Stimulated activated CD8-positive, alpha-beta memory T cell treated with anti-CD3 and anti-CD28 coated beads, Interleukin-4, amount 100 ng/mL, for 48 hours (primary cell): ENCODE results near the gene OR6P1.

Source experiments
- DNase-seq: peaks from one replicate; pipeline ENCODE4 v3.0.0-alpha.2; 2020

Gene OR6P1, protein sequence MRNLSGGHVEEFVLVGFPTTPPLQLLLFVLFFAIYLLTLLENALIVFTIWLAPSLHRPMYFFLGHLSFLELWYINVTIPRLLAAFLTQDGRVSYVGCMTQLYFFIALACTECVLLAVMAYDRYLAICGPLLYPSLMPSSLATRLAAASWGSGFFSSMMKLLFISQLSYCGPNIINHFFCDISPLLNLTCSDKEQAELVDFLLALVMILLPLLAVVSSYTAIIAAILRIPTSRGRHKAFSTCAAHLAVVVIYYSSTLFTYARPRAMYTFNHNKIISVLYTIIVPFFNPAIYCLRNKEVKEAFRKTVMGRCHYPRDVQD

DNA sequence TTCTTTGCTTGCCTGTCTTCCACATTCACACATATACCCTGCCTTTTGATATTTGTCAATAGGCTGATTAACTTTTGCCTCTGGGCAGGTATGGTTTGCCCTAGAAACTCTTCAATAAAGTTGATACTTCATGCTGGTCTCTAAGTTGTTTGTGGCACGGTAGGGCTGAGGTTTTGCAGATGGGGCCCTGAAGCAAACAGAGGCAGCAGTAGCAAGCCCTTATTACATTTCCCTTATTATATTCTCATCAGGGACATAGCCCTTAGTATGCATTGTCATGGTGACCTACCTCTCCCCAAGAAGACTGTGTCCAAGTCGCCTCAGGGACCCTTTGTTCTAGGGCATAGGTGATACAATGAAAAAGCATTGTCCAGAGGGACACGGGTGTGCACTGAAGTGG is at the start of gene OR6P1:
Gene OR6P1 (minus strand): TSS at position 101 of the 400 bp plus-strand sequence. CDS start 6,976 bp downstream, outside the sequence.
- no peak for DNase-seq

DNA sequence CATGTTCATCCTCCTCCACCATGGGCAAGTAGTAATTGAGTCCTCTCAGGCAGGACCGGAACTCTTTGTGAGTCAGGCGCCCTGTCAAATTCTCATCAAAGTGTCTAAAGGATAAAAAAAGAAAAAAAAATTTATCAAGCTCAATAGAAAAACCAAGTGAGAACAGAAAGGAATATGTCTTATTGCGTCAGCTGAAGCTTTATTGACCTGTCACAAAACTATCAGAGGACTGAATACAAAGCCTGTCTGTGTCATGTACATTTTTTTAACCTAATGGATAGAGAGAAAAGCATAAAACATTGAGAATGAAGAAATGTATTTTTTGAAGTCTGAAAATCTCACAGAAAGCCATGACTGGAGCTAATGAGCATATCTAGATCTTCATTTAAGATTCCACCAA is 43.4 kb upstream of the OR6P1 start:
- no peak for DNase-seq

DNA sequence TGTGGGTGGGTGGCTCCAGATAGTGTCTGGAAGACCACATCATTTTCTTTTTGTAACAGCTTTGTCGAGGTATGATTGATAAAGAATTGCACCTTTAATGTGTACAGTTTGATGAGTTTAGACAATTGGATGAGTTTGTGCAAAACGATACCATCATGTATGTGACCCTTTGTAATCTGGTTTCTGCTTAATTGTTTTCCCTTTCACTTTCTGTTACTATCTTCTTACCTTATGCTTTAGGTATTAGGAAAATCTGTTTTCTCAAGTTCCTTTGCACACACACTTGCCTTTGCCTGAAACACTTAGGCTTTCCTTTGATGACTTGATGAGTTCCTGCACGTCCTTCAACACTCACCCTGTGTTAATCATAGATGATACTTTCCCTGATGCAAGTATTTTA is 41.5 kb upstream of the OR6P1 start:
- DNase-seq, result no peak

DNA sequence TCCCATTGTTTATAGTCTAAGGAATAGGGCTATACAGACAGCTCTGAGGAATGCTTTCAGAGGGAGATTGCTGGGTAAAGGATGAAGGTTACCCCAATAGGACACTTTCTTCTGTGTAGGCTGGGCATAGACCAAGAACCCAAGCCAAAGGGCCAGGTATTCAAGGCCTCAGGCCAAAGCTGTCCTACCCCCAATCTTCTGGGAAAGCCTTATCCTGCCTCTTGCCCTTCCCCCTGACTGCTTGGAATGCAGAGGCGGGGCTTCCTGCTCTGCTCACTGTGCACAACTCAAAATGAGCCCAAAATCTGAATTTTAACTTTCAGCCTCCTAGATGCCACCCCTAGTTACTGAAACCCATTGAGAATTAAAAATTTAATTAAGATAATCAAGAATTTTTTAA is 36.9 kb upstream of the OR6P1 start:
- DNase-seq, result no peak

DNA sequence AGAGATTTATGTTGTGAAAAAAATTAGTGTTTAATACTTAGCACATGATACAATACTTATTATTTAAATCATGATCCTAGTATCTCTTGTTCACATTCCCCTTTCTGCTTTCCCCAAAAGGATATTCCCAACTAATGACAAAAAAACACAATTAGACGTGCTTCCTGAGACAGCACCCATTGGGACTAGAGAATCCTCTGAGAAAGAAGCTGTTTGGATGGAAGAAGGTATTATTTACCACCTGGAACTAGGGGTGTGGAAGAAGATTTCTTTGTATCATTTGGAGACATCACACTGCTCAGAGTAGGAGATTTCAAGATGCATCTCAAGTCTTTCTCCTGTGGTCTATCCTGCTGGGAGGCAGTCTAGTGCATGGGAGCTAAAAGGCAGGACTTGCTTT is 34.6 kb upstream of the OR6P1 start, which contains the start of gene OR10Z1:
Gene OR10Z1 (plus strand): TSS at position 301 of the 400 bp plus-strand sequence. CDS start 1,171 bp downstream, outside the sequence.
- no peak for DNase-seq

DNA sequence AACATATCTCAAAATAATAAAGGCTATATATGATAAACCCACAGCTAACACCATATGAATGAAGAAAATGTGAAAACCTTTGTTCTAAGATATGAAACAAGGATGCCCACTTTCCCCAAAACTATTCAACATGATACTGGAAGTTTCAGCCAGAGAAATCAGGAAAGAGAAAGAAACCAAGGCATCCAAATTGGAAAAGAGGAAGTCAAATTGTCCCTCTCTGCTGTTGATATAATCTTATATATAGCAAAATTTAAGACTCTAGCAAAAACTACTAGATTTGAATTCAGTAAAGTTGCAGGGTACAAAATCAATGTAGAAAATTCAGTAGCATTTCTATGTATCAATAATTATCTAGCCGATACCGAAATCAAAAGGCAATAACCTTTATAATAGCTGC is 30.4 kb upstream of the OR6P1 start:
- no peak for DNase-seq

DNA sequence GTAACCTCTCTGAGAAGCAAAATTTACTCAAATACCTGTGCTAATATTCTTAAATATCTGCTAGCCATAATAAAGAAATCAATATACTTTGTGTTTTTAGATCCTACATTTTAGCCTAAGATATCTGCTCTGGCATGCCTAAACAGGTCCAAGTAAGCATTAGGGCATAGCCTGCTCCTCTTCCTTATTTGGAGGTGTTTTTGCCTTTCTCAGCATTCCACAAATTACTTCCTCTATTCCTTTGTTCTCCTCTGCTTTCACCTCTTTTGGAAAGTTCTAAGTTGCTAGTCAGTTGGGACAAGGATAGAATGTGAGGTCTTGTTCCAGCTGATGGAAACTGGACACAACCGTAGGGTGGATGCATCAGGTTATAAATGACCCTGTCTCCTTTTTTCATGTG is 16.6 kb upstream of the OR6P1 start:
- no peak for DNase-seq

DNA sequence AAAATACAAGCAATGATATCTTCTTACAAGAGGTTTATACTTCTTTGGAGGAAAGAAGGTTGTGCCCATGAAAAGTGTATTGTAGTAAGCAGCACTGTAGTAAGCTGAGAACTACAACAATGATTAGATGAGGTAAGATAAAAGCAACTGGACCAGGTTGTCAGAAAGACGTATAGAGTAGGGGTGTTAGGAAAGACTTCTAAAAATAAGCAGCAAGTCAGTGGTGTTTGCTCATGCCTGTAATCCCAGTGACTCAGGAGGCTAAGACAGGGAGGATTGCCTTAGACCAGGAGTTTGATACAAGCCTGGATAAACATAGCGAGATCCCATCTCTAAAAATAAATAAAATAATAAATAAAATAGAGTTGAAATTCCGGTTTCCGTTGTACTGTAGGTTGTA is 13.6 kb upstream of the OR6P1 start:
- no peak for DNase-seq

DNA sequence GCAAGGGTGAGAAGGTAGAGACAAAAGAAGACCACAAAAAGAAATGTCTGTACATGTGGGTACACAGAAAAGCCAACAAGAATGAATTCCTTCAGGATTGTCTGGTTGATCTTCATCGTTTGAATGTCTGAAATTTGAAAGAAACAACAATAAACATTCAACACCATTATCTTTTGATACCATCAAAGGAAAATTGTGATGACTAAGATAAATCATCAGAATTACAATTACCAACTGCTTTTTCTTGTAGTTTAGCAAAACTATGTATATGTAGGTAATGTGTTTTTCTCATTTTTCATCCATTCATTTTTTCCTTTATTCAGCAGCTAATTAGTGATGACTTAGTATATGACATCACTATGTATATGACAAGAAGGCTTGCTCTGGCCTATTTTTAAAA is 9.4 kb upstream of the OR6P1 start, which contains the start of gene OR10X1:
Gene OR10X1 (minus strand): TSS at position 167 of the 400 bp plus-strand sequence. CDS start 0 bp downstream, at position 167.
- DNase-seq, result no peak

DNA sequence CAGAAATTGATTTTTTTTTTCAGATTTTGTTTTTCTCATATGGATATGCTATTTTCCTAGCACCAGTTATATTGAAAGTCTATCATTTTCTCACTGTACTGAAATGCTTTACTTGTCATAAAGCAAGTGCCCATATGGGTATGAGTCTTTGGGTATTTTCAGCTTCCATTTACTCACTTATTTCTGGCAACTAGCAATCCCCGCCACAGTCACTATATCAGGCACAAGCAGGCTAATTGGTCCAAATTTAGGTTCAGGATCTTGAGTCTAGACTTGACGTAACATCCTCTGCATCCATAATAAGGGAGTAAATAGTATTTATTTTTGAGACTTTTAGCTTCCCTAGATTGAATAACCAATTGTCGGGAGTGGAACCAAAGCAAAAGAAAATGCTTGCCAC is 7.2 kb upstream of the OR6P1 start:
- DNase-seq, result no peak

DNA sequence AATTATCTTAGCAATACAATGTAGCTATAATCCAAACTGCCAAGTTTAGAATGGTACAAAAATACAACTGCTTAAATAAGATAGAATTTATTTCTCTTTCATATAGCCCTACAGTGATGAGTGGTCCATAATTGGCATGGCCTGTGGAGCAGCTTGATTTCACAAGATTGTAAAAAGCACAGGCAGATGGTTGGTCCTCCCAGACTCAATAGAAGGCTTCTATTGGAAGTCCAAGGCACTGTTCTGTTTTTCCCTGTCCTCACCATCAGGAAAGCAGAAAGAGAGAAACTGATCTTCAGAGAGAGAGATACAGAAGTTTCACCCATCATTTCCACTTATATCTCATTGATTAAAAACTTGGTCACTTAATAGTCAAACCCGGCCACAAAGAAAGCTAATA is 1.8 kb upstream of the OR6P1 start:
- DNase-seq, result no peak

DNA sequence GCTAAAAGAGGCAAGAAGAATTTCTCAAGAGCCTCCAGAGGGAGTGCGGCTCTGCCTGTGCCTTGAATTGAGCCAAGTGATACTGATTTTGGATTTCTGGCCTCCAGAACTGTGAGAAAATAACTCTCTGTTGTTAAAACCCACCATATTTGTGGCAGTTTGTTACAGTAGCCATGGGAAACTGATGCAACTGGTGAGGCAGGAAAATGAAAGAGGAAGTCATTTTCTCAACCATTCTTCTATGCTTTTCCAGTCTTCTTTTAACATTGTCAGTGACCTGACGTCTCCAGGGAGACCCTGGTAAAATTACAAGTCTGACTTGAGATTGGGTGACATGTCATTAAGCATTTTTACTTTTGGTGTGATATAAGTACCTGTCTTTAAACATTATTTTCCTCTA is 5.8 kb downstream of the OR6P1 start:
- no peak for DNase-seq

DNA sequence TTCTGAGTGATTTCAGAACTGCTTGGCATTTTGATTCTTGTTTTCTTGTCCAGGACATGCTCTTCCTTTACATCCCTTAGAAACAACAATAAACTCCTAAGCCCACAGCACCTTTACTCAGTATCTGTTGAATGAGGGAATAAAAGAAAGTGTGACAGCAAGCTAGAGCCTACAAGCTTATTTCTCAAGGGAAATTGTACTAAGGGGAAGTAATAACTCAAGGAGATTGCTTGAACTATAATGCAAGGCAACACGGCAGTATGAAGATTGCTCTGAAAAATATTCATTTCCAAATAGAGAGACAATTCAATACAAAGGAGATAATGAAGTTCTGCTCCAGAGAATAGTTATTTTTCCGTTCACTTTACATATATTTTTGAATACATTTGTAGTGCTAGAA is 6.5 kb downstream of the OR6P1 start:
- no peak for DNase-seq

DNA sequence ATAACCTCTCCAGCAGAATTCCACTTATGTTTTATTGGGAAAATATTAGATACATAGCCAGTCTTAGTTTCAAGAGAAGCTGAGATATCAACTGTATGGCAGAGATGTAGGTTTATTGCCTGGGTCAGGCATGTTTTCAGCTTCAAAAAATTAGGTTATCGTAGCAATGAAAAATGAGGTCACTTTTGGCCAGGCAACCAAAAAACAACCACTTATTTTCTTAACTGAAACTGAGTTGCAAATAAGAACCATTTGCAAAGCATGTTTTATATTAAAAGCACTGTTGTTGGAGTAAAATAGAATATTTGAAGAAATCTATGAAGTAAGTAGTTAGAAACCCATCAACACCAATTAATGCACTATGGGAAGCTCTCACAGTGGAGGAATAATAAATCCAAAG is 10.7 kb downstream of the OR6P1 start:
- DNase-seq, result no peak

DNA sequence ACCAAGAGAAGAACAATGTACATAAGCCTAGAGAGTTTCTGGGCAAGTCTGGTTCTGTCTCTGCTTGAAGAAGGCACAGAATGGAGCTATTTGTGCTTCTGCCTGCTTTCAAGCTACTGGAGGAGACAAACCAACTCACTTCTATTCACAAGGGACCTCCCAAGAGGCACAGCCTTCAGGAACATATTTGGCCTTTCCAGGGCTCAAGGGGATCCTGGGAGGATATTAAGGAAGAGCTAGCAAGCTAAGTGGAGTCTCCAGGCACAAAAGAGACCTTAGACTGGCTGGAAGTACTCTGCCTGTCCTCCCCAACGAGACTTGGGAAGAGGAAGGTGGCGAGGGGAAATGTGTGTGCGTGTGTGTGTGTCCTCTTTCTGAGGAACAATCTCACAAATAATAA is 16.0 kb downstream of the OR6P1 start, which contains the start of gene OR6Y1:
Gene OR6Y1 (minus strand): TSS at position 54 of the 400 bp plus-strand sequence. CDS start 6,300 bp downstream, outside the sequence.
- no peak for DNase-seq

DNA sequence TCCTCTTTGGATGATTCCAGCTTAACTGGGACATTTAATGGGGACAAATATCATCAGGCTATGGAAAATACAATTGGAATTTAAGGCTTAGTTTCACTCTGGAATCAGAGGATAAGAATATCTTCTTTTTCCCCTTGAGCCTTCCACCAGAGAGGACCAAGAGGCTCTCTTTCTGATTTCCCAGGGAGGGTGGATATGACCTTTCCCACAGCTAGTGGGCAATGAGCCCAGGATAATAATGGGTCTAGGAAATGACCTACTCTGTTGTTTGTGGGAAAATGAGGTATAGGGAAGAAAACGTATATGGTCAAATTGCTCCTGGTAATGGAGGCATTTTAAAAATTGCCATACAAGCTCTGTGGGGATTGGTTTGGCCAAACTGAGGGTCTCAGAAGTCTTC is 18.1 kb downstream of the OR6P1 start:
- DNase-seq, result no peak

DNA sequence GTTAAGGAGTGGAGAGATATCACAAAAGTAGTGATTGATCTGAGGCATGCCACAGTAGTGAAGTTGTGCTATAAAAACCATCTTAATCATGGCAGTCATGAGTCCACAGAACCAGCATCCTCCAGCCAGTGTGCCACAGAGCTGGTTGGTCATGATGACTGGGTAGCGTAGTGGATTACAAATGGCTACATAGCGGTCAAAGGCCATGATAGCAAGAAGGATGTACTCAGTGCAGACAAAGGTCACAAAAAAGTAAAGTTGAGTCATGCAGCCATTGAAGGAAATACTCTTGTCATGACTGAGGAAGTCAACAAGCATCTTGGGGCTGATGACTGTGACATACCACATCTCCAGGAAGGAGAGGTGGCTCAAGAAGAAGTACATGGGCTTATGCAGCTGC is 22.8 kb downstream of the OR6P1 start:
- DNase-seq, result no peak

DNA sequence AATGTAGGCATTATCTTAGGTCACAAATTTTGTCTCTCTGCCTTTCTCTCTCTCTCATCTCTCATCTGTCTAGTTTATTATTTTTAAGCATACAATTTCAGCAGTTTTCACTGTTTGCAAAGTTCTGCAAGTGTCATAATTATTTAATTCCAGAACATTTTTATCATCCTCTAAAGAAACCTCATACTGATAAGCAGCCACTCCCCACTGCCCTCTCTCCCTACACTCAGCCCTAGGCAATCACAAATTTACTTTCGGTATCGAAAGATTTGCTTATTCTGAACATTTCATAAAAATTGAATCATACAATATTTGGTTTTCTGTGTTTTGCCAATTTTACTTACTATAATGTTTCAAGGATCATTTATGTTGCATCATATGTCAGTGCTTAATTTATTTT is 32.8 kb downstream of the OR6P1 start:
- no peak for DNase-seq

DNA sequence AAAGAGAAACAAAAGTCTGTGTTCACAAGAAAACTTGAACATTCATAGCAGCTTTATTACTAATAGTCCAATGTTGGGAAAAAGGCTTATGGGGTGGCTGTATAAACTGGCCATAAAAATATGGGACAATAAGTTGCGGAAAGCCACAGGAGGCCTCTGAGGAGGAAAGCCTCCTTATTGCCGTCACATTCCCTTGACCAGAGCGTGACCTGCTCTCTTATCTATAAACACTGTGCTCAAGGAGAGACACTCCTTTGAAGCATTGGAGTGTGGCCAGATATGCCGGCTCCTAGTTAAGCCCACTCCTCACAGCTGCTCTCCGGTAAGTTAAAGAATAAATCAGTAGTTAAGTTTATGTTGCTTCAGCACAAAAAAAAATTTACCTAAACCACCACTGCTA is 35.9 kb downstream of the OR6P1 start:
- no peak for DNase-seq

DNA sequence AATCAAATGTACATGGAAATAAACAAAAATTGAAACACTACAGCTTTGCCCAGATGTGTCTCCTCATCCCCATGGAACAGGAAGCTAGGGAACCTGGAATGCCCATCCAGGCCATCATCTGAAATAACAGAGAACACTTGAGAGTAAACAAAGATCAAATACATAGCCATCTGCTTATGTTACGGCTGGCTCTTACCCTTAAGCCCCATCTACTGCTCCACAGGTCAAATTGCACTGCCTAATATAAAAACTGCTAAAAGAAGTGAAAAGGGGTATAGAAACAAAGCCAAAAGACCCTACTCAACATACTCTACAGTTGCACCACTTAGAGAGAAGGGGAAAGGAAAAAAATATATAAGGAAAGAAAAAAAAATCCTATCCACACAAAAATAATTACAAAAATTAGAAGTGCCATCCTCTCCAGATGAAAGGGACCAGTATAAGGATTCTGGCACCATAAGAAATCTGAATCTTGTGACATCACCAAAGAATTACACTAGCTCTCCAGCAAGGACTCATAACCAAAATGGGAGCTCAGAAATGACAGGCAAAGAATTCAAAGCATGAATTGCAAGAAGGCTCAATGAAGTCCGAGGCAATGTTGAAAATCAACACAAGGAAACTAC is 43.1 kb downstream of the OR6P1 start:
- no peak for DNase-seq

DNA sequence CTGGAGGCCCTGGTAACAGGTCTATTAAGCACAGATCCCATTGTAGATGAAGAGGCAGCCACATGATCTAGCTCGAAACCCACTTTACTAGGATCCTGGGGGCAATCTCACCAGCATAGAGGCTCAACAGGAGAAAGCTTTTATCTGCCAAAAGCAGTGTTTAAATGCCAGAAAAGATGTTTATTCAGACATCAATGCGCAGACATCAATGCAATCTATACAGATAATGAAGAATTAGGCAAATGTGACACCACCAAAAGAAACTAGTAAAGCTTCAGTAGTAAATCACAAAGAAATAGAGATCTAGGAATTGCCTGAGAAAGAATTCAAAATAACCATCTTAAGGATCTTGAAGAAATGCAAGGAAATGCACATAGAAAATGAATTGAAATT is 48.7 kb downstream of the OR6P1 start:
- DNase-seq, result no peak

DNA sequence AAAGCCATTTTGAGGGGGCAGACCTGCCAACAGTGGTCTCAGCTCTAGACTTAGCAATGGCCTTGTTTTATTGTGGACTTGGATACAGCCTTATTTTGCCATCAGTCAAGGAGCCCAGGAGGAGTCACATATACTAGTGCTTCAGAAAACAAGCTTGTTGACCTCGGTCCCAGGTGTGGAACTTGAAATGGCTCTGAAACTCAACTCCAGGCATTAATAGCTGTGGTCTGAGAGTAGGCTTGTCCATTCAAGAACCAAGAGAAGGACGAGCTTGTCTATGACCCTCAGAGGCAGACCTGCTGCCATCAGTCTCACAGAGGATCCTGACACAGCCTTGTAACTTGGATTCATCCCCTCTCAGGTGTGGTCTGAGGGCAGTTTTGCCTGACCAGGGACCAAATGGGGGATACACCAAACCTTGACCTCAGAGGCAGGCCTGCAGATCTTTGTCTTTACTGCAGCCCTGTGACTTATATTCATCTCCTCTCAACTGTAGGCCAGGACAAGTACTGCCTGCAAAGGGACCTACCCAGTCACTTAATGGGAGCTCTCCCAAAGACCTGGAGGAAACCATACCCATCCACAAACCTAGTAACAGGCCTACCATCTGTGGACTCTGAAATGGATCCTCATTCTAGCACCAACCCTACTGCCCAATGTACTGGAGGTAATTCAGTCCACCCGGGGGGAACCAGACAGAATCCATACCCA is 49.3 kb downstream of the OR6P1 start:
- no peak for DNase-seq

DNA sequence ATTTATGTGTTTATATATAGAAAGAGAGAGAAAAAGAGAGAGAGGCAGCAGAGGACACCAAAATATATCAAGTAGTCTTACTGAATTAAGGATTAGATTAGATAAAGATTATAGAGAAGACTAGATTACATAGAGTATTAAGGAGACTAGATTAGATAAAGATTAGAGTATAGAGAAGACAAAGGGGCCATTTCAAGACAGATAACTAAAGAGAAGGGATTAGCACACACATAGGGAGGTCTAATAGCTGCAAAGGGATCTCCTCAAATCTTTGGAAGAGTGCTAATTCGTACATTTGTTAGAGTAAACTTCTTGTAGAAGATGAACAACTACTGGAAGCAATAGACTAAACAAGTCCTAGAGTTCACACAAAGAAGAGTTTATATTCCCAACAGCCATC is 50.4 kb downstream of the OR6P1 start:
- DNase-seq, result no peak

DNA sequence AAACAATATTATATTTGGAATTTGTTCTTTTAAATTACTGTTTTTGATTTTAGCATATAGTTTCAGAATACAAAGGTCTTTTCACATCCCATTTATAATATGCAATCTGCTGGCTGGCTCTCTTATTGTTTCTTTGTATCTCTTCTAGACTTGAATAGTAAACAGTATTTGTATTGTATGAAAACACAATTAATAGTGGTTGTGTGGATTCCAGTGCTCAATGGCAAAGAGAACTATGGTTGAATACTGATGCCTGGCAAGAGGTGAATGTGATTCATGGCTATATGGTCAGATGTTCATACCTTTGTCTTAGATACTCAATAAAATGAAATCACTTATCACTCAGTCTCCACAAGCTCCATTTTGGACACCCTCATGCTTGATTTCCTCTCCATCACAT is 53.4 kb downstream of the OR6P1 start:
- no peak for DNase-seq
